Measurements from ENCODE around the gene PSMD2. TPM values are rescaled to one million over a fixed set of nuclear protein-coding genes. Genes with fewer than 3 reads are reported as not detected.

Gene PSMD2
- total and polyA plus RNA-seq, 2 of the 8 experiments (the other 6 are each of a cell fraction or from before 2014, with no cell fraction given): 350 to 363 TPM

GRCh38 chr3:184291738-184292445 is 7.1 kb upstream of the PSMD2 start (continued):
- TF ChIP-seq, protein P1, sequence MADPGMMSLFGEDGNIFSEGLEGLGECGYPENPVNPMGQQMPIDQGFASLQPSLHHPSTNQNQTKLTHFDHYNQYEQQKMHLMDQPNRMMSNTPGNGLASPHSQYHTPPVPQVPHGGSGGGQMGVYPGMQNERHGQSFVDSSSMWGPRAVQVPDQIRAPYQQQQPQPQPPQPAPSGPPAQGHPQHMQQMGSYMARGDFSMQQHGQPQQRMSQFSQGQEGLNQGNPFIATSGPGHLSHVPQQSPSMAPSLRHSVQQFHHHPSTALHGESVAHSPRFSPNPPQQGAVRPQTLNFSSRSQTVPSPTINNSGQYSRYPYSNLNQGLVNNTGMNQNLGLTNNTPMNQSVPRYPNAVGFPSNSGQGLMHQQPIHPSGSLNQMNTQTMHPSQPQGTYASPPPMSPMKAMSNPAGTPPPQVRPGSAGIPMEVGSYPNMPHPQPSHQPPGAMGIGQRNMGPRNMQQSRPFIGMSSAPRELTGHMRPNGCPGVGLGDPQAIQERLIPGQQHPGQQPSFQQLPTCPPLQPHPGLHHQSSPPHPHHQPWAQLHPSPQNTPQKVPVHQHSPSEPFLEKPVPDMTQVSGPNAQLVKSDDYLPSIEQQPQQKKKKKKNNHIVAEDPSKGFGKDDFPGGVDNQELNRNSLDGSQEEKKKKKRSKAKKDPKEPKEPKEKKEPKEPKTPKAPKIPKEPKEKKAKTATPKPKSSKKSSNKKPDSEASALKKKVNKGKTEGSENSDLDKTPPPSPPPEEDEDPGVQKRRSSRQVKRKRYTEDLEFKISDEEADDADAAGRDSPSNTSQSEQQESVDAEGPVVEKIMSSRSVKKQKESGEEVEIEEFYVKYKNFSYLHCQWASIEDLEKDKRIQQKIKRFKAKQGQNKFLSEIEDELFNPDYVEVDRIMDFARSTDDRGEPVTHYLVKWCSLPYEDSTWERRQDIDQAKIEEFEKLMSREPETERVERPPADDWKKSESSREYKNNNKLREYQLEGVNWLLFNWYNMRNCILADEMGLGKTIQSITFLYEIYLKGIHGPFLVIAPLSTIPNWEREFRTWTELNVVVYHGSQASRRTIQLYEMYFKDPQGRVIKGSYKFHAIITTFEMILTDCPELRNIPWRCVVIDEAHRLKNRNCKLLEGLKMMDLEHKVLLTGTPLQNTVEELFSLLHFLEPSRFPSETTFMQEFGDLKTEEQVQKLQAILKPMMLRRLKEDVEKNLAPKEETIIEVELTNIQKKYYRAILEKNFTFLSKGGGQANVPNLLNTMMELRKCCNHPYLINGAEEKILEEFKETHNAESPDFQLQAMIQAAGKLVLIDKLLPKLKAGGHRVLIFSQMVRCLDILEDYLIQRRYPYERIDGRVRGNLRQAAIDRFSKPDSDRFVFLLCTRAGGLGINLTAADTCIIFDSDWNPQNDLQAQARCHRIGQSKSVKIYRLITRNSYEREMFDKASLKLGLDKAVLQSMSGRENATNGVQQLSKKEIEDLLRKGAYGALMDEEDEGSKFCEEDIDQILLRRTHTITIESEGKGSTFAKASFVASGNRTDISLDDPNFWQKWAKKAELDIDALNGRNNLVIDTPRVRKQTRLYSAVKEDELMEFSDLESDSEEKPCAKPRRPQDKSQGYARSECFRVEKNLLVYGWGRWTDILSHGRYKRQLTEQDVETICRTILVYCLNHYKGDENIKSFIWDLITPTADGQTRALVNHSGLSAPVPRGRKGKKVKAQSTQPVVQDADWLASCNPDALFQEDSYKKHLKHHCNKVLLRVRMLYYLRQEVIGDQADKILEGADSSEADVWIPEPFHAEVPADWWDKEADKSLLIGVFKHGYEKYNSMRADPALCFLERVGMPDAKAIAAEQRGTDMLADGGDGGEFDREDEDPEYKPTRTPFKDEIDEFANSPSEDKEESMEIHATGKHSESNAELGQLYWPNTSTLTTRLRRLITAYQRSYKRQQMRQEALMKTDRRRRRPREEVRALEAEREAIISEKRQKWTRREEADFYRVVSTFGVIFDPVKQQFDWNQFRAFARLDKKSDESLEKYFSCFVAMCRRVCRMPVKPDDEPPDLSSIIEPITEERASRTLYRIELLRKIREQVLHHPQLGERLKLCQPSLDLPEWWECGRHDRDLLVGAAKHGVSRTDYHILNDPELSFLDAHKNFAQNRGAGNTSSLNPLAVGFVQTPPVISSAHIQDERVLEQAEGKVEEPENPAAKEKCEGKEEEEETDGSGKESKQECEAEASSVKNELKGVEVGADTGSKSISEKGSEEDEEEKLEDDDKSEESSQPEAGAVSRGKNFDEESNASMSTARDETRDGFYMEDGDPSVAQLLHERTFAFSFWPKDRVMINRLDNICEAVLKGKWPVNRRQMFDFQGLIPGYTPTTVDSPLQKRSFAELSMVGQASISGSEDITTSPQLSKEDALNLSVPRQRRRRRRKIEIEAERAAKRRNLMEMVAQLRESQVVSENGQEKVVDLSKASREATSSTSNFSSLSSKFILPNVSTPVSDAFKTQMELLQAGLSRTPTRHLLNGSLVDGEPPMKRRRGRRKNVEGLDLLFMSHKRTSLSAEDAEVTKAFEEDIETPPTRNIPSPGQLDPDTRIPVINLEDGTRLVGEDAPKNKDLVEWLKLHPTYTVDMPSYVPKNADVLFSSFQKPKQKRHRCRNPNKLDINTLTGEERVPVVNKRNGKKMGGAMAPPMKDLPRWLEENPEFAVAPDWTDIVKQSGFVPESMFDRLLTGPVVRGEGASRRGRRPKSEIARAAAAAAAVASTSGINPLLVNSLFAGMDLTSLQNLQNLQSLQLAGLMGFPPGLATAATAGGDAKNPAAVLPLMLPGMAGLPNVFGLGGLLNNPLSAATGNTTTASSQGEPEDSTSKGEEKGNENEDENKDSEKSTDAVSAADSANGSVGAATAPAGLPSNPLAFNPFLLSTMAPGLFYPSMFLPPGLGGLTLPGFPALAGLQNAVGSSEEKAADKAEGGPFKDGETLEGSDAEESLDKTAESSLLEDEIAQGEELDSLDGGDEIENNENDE (IDR thresholded peaks at IDR 0.05; ENCODE audit: insufficient replicate concordance, low read length): no peak
- TF ChIP-seq POU5F1 (IDR thresholded peaks at IDR 0.05; ENCODE audit: low read depth, low read length) (no peak), TEAD4 (IDR thresholded peaks at IDR 0.05; ENCODE audit: low read depth, low read length) (no peak), RBBP5 (IDR thresholded peaks at IDR 0.05; ENCODE audit: borderline replicate concordance, low read depth, low read length) (no peak), SAP30 (IDR thresholded peaks at IDR 0.05; ENCODE audit: insufficient read depth, insufficient replicate concordance, low read length) (no peak), RAD21 (IDR thresholded peaks at IDR 0.05 in 1 of 2, conservative IDR thresholded peaks at IDR 0.05 in 1 of 2; ENCODE audit: low read depth in 2 of 2, low read length in 2 of 2) (no peak), SIN3A (conservative IDR thresholded peaks at IDR 0.05 in 1 of 2, IDR thresholded peaks at IDR 0.05 in 1 of 2; ENCODE audit: low read depth in 1 of 2, low read length in 2 of 2) (no peak), YY1 (IDR thresholded peaks at IDR 0.05; ENCODE audit: low read depth, low read length) (no peak), RFX5 (IDR thresholded peaks at IDR 0.05; ENCODE audit: borderline replicate concordance, low read depth, low read length) (no peak), JUN (IDR thresholded peaks at IDR 0.05; ENCODE audit: low read depth, low read length) (no peak)

All from H1 (cell line).